PC-3 (cell line): Measurements from ENCODE around the gene TMEM256. TPM values are rescaled to one million over a fixed set of nuclear protein-coding genes. Genes with fewer than 3 reads are reported as not detected.

Experiments used
- ATAC-seq: fragments of 200-7000 bp; cut with Tn5 transposase; 2 replicates; pipeline ENCODE4 v1.9.1; 2020; ENCODE audit warnings: mild to moderate bottlenecking, moderate library complexity
- BruUV-seq: library from RNA; stranded (reverse); fragments of 400-500 nt; replicated peaks from 2 replicates; lab custom pipeline; 2021; lab: Mats Ljungman, UMichigan
- CTCF ChIA-PET: fragments of 300-600 bp; sonication (Branson Sonifier 250); formaldehyde crosslinking; loops from one replicate; lab custom pipeline; 2022; ENCODE audit warnings: antibody characterized with exemption; lab: Charles Lee
- POLR2A ChIA-PET: fragments of 300-600 bp; sonication (Branson Sonifier 250); formaldehyde crosslinking; loops from one replicate; lab custom pipeline; 2022; ENCODE audit warnings: antibody characterized with exemption; ENCODE audit not compliant: unreplicated experiment; lab: Charles Lee
- DNase-seq: peaks from one replicate; pipeline ENCODE4 v3.0.0-alpha.2; 2015
- H2AFZ ChIP-seq: fragments of 300-600 bp; sonication (generic); 2 replicates; pipeline ENCODE4 v1.6.0; 2016; ENCODE audit warnings: antibody characterized with exemption, low read length
- H3F3A ChIP-seq: fragments of 300-600 bp; sonication (generic); one replicate; pipeline ENCODE4 v1.6.0; 2017; ENCODE audit warnings: antibody characterized with exemption, low read length, control low read depth, mild to moderate bottlenecking; ENCODE audit not compliant: unreplicated experiment
- H3K27ac ChIP-seq: fragments of 300-600 bp; sonication (generic); 2 replicates; pipeline ENCODE4 v1.5.1; 2016; ENCODE audit warnings: mild to moderate bottlenecking, low read length
- H3K27me3 ChIP-seq: fragments of 300-600 bp; sonication (generic); 2 replicates; pipeline ENCODE4 v1.6.1; 2016; ENCODE audit warnings: low read length, mixed read lengths
- H3K36me3 ChIP-seq: fragments of 300-600 bp; sonication (generic); 2 replicates; pipeline ENCODE4 v1.6.1; 2016; ENCODE audit warnings: low read depth, mixed run types, low read length, mixed read lengths
- H3K4me1 ChIP-seq: fragments of 300-600 bp; sonication (generic); 2 replicates; pipeline ENCODE4 v1.5.1; 2016; ENCODE audit warnings: low read length; ENCODE audit not compliant: insufficient read depth
- H3K4me2 ChIP-seq: fragments of 300-600 bp; sonication (generic); 2 replicates; pipeline ENCODE4 v1.6.0; 2016; ENCODE audit warnings: low read length
- H3K4me3 ChIP-seq: fragments of 300-600 bp; sonication (generic); 2 replicates; pipeline ENCODE4 v1.5.1; 2016; ENCODE audit warnings: mild to moderate bottlenecking, low read length, mixed read lengths
- H3K79me2 ChIP-seq: fragments of 300-600 bp; sonication (generic); 2 replicates; pipeline ENCODE4 v1.6.1; 2017; ENCODE audit warnings: low read length, mixed read lengths
- H3K9ac ChIP-seq: fragments of 300-600 bp; sonication (generic); 2 replicates; pipeline ENCODE4 v1.6.0; 2016; ENCODE audit warnings: mild to moderate bottlenecking, low read length
- H3K9me2 ChIP-seq: fragments of 300-600 bp; sonication (generic); replicated peaks from 2 replicates; pipeline ENCODE4 v1.6.1; 2016; ENCODE audit warnings: mixed run types, low read length, mixed read lengths
- H3K9me3 ChIP-seq: fragments of 300-600 bp; sonication (generic); 2 replicates; pipeline ENCODE4 v1.6.1; 2016; ENCODE audit warnings: low read length, mixed read lengths
- H4K20me1 ChIP-seq: fragments of 300-600 bp; sonication (generic); 2 replicates; pipeline ENCODE4 v1.6.1; 2016; ENCODE audit warnings: low read length, mixed read lengths
- CTCF ChIP-seq: fragments of 300-600 bp; sonication (generic); conservative IDR thresholded peaks from 2 replicates; pipeline ENCODE4 v1.5.1; 2017; ENCODE audit warnings: antibody characterized with exemption, low read depth, mild to moderate bottlenecking, low read length
- EZH2 ChIP-seq: fragments of 300-600 bp; sonication (generic); IDR thresholded peaks from one replicate; pipeline ENCODE4 v1.6.1; 2017; ENCODE audit warnings: antibody characterized with exemption, mild to moderate bottlenecking, low read length; ENCODE audit not compliant: unreplicated experiment
- EZH2phosphoT487 ChIP-seq: fragments of 300-600 bp; sonication (generic); IDR thresholded peaks from 2 replicates; pipeline ENCODE4 v1.6.1; 2018; ENCODE audit warnings: mild to moderate bottlenecking, antibody characterized with exemption, low read length, borderline replicate concordance
- intact Hi-C: fragments of 100-400 bp; cut with micrococcal nuclease; formaldehyde crosslinking; loops from 2 replicates; pipeline ENCODE4 v1.9.0; 2023
- total RNA-seq: library from RNA; depleted of rRNA; stranded (reverse); fragments of >200 nt; gene quantifications from 2 replicates; pipeline ENCODE4 v1.2.3, GENCODE V29; 2014

TMEM256 gene
- total RNA-seq, 1 experiment from 2014 or later: 82.4 TPM

- intact Hi-C loops: no loop called here
- ATAC-seq (no peak), DNase-seq (no peak)
- ChIA-PET POLR2A (no interaction called here), CTCF (no interaction called here)
- Histone ChIP-seq H4K20me1 (no peaks in the 10 kb centered on the region), H3K9me2 (no peaks in the 10 kb centered on the region), H3F3A (no peaks in the 10 kb centered on the region), H3K27me3 (no peaks in the 10 kb centered on the region), H3K27ac (no peak overlapping the region), H3K9ac (no peak overlapping the region), H3K79me2 (no peaks in the 10 kb centered on the region), H3K4me1 (peaks cover 4% of the 10 kb centered on the region; the same call in 1 of the 2 replicates), H3K9me3 (no peaks in the 10 kb centered on the region), H3K36me3 (no peaks in the 10 kb centered on the region), H2AFZ (no peak overlapping the region), H3K4me3 (no peak overlapping the region), H3K4me2 (no peak overlapping the region)
- TF ChIP-seq EZH2 (no peak), EZH2phosphoT487 (no peak), CTCF (no peak)
- no TSS peak for BruUV-seq
These were observed 5.0 kb upstream of the TMEM256 start for GRCh38 chr17:7408863-7409262.

GRCh38 chr17:7408252-7408727, 4.4 kb upstream of the TMEM256 start:
- Histone ChIP-seq H3F3A (no peaks in the 10 kb centered on the region), H3K4me2 (no peak overlapping the region), H3K4me1 (peaks cover 4% of the 10 kb centered on the region; the same call in 1 of the 2 replicates), H4K20me1 (no peaks in the 10 kb centered on the region), H3K79me2 (no peaks in the 10 kb centered on the region), H3K9ac (no peak overlapping the region), H3K4me3 (no peak overlapping the region), H2AFZ (no peak overlapping the region), H3K9me2 (no peaks in the 10 kb centered on the region), H3K27me3 (no peaks in the 10 kb centered on the region), H3K27ac (no peak overlapping the region), H3K9me3 (no peaks in the 10 kb centered on the region), H3K36me3 (no peaks in the 10 kb centered on the region)
- no peak for ATAC-seq
- TF ChIP-seq CTCF (no peak), EZH2phosphoT487 (no peak), EZH2 (no peak)
- CTCF ChIA-PET: no interaction called here
- BruUV-seq: no TSS peak
- intact Hi-C loops: no loop called here
- DNase-seq: no peak
- POLR2A ChIA-PET: no interaction called here

GRCh38 chr17:7407485-7408251, 3.8 kb upstream of the TMEM256 start, which contains the start of gene NLGN2:
Gene NLGN2, plus strand, starts transcription at chr17:7407845. Its CDS starts 411 bp downstream, at chr17:7408256.
- POLR2A ChIA-PET: interaction anchor here (0.7 kb wide), 1 partner anchor 617 kb away, joined by 3 read pairs; no protein-coding TSS in a partner anchor
- TF ChIP-seq CTCF (no peak), EZH2phosphoT487 (no peak), EZH2 (no peak)

More at GRCh38 chr17:7407485-7408251, 3.8 kb upstream of the TMEM256 start, which contains the start of gene NLGN2:
- Histone ChIP-seq H3K79me2 (peaks cover 6% of the 10 kb centered on the region; the same call in 1 of the 2 replicates), H4K20me1 (no peaks in the 10 kb centered on the region), H3K4me2 (no peak within 1 kb of the TSS), H3K9ac (no peak within 1 kb of the TSS), H3K4me1 (peaks cover 9% of the 10 kb centered on the region), H3K9me3 (no peaks in the 10 kb centered on the region), H3K4me3 (no peak within 1 kb of the TSS), H3F3A (no peaks in the 10 kb centered on the region), H2AFZ (no peak within 1 kb of the TSS), H3K27me3 (no peaks in the 10 kb centered on the region), H3K36me3 (no peaks in the 10 kb centered on the region), H3K9me2 (no peaks in the 10 kb centered on the region), H3K27ac (no peak within 1 kb of the TSS)
- ATAC-seq: no peak
- intact Hi-C loops: no loop called here
- BruUV-seq: no TSS peak
- no peak for DNase-seq
- CTCF ChIA-PET: no interaction called here
